IMR-90 (cell line): Measurements from ENCODE around the gene USP10.

ENCODE experiments used
- BHLHE40 ChIP-seq: fragments of 150-350 bp; IDR thresholded peaks from 2 replicates; pipeline ENCODE4 v1.6.1; 2016; ENCODE audit warnings: mild to moderate bottlenecking, low read depth, low read length
- CHD1 ChIP-seq: IDR thresholded peaks from 2 replicates; pipeline ENCODE4 v1.6.1; 2012; ENCODE audit warnings: low read depth, low read length, improper control_type of control experiment
- FOS ChIP-seq: fragments of 150-350 bp; IDR thresholded peaks from 2 replicates; pipeline ENCODE4 v1.6.1; 2016; ENCODE audit warnings: low read depth, low read length
- MAZ ChIP-seq: IDR thresholded peaks from 2 replicates; pipeline ENCODE4 v1.6.1; 2012; ENCODE audit warnings: low read depth, mild to moderate bottlenecking, low read length, improper control_type of control experiment, moderate library complexity, borderline replicate concordance
- NFE2L2 ChIP-seq: fragments of 150-350 bp; IDR thresholded peaks from 2 replicates; pipeline ENCODE4 v1.6.1; 2016; ENCODE audit warnings: low read depth, mild to moderate bottlenecking, low read length
- POLR2A ChIP-seq: IDR thresholded peaks from 2 replicates; pipeline ENCODE4 v1.6.1; 2012; ENCODE audit warnings: mild to moderate bottlenecking, low read depth, low read length
- RAD21 ChIP-seq: IDR thresholded peaks from 2 replicates; pipeline ENCODE4 v1.6.1; 2012; ENCODE audit warnings: low read length, improper control_type of control experiment
- RCOR1 ChIP-seq: IDR thresholded peaks from 2 replicates; pipeline ENCODE4 v1.6.1; 2012; ENCODE audit warnings: mild to moderate bottlenecking, low read length, improper control_type of control experiment; ENCODE audit not compliant: insufficient replicate concordance
- RFX5 ChIP-seq: IDR thresholded peaks from 2 replicates; pipeline ENCODE4 v1.8.0; 2012; ENCODE audit warnings: low read depth, mild to moderate bottlenecking, low read length, moderate library complexity
- SMC3 ChIP-seq: fragments of 150-350 bp; IDR thresholded peaks from 2 replicates; pipeline ENCODE4 v1.6.1; 2016; ENCODE audit warnings: low read depth, mild to moderate bottlenecking, antibody characterized with exemption, low read length, moderate library complexity
- TF ChIP-seq, protein P1 (sequence below): conservative IDR thresholded peaks from 2 replicates; pipeline ENCODE4 v1.5.1; 2012; ENCODE audit warnings: mild to moderate bottlenecking, low read depth, low read length, improper control_type of control experiment
- TF ChIP-seq, protein P2 (sequence below): fragments of 150-350 bp; IDR thresholded peaks from 2 replicates; pipeline ENCODE4 v1.6.1; 2017; ENCODE audit warnings: mild to moderate bottlenecking, antibody characterized with exemption, low read length, low read depth

DNA sequence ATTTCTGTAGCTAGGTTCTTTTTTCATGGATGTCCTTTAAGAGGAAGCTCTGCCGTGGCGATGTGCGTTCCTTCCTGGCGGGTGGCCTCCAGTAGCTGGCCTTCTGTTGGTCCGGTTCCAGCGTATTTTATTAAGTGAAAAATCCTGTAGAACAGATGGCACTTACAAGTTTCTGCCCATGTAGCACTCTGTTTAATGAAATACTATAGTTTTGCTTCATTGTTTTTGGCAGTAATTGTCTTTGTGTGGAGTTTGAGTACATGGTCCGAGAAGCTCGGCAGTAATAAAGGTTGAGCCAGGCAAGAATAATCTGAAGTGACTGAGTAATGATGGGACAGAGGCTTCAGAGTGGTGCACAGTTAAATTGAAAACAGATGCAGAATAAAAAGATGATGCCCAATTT, 20.4 kb downstream of the USP10 start:
- TF ChIP-seq, protein P1, sequence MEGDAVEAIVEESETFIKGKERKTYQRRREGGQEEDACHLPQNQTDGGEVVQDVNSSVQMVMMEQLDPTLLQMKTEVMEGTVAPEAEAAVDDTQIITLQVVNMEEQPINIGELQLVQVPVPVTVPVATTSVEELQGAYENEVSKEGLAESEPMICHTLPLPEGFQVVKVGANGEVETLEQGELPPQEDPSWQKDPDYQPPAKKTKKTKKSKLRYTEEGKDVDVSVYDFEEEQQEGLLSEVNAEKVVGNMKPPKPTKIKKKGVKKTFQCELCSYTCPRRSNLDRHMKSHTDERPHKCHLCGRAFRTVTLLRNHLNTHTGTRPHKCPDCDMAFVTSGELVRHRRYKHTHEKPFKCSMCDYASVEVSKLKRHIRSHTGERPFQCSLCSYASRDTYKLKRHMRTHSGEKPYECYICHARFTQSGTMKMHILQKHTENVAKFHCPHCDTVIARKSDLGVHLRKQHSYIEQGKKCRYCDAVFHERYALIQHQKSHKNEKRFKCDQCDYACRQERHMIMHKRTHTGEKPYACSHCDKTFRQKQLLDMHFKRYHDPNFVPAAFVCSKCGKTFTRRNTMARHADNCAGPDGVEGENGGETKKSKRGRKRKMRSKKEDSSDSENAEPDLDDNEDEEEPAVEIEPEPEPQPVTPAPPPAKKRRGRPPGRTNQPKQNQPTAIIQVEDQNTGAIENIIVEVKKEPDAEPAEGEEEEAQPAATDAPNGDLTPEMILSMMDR, result no peak
- TF ChIP-seq POLR2A (no peak), RFX5 (no peak), RCOR1 (no peak), CHD1 (no peak), BHLHE40 (no peak), SMC3 (no peak), RAD21 (no peak), MAZ (no peak), NFE2L2 (no peak), FOS (no peak)
- TF ChIP-seq, protein P2, sequence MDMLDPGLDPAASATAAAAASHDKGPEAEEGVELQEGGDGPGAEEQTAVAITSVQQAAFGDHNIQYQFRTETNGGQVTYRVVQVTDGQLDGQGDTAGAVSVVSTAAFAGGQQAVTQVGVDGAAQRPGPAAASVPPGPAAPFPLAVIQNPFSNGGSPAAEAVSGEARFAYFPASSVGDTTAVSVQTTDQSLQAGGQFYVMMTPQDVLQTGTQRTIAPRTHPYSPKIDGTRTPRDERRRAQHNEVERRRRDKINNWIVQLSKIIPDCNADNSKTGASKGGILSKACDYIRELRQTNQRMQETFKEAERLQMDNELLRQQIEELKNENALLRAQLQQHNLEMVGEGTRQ, result no peak
